Activated CD4-positive, CD25-positive, alpha-beta regulatory T cell treated with anti-CD3 and anti-CD28 coated beads, Interleukin-2, amount 50 U/mL, for 72 hours (primary cell): ENCODE data around the gene POLE3.
"Not testable (repeated sequence)": the region's sequence is repeated elsewhere in the genome, so short reads cannot be mapped to it uniquely, and the experiment has no call there.

Experiments used
- DNase-seq: peaks from one replicate; pipeline ENCODE4 v3.0.0; 2021

Gene POLE3, protein sequence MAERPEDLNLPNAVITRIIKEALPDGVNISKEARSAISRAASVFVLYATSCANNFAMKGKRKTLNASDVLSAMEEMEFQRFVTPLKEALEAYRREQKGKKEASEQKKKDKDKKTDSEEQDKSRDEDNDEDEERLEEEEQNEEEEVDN

DNA sequence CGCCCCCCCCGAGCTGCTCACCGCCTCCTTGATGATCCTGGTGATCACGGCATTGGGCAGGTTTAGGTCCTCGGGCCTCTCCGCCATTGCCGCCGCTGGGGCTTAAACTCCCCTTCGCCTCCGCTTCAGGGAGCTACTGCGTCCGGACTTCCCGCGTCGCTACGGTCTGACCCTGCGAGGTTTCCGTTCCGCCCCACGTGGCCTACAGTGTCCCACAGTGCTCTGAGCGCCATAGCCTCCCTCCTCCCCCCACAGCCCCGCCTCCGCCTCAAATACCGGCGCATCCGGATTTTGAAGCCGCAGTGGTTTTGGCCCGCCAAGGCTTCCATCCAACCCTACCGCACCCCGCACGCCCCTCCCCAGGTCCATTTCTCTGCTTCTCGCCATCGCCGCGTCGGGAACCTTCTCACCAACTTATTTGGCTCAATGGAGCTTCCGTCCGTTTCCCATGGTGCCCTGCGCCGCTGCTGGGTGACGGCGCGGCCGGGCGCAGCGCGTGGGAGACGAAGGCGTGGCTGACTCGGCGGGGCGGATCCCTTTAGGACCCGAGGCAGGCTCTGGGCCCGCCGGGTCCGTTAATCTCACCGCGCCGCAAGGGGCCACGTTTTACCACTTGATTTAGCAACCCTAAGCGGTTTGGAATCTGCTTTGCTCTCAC, at the start of gene POLE3, which contains the start of gene C9orf43:
Gene POLE3 (minus strand): TSS at position 469 of the 658 bp plus-strand sequence. CDS start 382 bp downstream, at position 87.
Gene C9orf43 (plus strand): TSS at position 541 of the 658 bp plus-strand sequence. CDS start 2,747 bp downstream, outside the sequence.
- DNase-seq, result peak; percentile 96

GRCh38 chr9:113456235-113456634, 45.8 kb upstream of the POLE3 start:
- no peak for DNase-seq

- DNase-seq, result no peak
Observed at GRCh38 chr9:113454914-113455761, 44.7 kb upstream of the POLE3 start.

DNA sequence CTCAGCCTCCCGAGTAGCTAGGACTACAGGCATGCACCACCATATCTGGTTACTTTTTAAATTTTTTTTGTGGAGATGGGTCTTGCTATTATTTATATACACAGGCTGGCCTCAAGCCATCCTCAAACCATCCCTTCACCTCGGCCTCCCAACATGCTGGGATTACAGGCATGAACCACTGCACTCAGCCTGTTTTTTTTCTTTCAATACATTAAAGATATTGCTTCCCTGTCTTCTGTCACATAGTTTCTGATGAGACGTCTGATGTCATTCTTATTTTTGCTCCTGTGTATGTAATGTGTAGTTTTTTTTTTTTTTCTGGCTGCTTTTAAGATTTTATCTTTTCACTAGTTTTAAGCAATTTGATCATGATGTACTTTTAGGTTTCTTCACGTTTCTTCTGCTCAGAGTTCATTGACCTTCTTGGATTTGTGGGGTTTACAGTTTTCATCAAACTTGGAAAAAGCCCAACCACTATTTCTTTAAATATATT, 41.7 kb upstream of the POLE3 start:
- DNase-seq, result no peak

GRCh38 chr9:113449376-113449775, 38.9 kb upstream of the POLE3 start:
- DNase-seq, result no peak

GRCh38 chr9:113446323-113446740, 35.9 kb upstream of the POLE3 start:
- no peak for DNase-seq

DNA sequence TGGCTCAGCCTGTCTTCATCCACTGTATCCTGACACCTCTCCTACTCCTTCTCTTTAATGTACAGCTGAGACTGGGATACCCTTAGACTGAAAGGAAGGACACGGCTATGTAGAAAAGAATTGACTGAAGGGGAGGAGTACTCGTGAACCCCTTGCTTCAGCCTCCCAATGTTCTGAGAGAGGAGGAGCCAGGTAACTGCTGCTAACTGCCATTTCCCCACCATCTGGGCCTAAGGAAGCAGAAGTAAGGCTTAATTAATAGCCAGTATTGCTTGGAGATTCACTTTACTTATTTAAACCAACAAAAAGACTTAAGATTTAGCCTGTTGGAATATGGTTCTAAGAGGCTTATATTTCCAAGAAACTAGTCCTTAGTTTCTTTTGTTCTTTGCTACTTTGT, 34.3 kb upstream of the POLE3 start:
- DNase-seq, result no peak

DNA sequence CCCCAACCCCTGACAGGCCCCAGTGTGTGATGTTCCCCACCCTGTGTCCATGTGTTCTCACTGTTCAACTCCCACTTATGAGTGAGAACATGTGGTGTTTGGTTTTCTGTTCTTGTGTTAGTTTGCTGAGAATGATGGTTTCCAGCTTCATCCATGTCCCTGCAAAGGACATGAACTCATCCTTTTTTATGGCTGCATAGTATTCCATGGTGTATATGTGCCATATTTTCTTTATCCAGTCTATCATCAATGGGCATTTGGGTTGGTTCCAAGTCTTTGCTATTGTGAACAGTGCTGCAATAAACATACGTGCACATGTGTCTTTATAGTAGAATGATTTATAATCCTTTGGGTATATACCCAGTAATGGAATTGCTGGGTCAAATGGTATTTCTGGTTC, 27.2 kb upstream of the POLE3 start:
- DNase-seq, result not testable (repeated sequence)

- no peak for DNase-seq
Observed at GRCh38 chr9:113436728-113437515, 26.4 kb upstream of the POLE3 start.

DNA sequence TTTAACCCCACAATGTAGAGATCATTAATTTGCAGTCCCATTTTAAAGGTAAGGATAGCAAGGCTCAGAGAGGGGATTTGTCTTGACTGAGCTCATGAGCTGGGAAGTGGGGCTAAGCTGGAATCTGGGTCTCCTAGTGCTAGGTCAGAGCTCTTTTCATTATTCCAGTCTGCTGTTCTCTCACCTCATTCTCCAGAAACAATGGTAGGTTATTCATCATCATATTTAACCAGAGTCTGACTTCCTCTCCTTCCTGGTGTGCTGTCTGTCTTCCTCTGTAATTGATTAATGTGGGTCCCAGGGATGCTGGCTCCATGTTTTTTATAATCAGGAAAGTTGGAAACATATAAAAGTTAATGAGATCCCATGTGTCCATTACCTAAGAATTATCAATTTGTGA, 20.7 kb upstream of the POLE3 start:
- no peak for DNase-seq

DNA sequence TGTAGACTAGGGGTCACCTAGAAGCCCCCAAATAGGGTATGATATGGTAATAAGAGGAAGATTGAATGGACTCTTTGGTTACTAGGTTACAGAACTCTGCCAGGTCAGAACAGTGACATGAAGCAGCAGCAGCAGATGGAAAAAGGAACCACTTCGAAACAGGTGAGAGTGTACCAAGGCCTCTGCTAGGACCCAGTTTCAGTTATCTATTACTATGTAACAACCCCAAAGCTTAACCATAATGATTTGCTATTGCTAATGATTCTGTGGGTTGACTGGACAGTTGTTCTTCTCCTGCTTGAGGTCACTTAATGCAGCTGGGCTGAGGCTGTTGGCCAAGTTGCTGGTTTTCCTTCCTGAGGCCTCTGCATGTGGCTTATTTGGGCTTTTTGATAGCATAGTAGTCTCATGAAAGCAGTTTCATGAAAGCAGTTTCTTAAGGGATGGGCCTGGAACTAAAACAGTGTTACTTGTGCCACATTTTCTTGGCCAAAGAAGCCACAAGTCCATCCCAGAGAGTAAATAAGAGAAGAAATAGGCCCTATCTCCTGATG, 17.7 kb upstream of the POLE3 start:
- no peak for DNase-seq

- no peak for DNase-seq
Observed at GRCh38 chr9:113427629-113428028, 17.2 kb upstream of the POLE3 start.

GRCh38 chr9:113426701-113427100, 16.2 kb upstream of the POLE3 start:
- no peak for DNase-seq

- no peak for DNase-seq
Observed at GRCh38 chr9:113425072-113425471, 14.6 kb upstream of the POLE3 start.

DNA sequence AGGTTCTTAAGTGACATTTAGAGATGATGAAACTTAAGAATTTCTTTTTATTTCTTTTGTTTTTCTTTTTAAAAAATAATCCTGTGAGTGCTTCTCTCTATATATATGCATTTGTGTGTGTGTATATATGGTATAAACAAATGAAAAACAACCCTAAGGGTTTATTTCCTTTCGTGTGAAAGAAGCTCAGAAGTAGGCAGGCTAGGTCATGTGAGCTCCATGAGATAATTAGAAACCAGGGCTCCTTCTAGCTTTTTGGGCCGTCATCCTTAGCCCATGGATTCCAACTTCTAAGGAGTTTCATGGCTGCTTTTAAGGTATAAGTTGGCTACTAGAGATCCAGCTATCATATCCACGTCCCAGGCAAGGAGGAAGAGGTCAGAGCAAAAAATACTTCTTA, 11.3 kb upstream of the POLE3 start:
- no peak for DNase-seq

DNA sequence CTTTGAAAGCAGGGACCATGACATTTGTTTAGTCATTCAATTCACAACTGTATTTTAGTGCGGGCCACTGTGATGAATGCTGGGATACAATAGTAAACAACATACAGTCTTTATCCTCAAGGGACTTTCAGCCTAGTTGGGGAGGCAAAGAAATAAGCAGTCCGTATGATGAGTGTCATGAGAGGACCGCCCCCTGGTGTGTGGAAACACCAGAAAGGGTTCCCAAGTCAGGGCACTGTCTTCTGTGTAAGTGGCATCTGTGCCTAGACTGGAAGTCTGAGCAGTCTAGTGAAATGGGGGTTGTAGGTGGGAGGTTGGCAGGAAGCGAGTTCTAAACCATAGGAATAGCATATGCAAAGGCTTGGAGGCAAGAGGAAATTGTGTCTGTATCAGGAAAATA, 6.9 kb upstream of the POLE3 start:
- no peak for DNase-seq

- no peak for DNase-seq
Observed at GRCh38 chr9:113416149-113416721, 5.8 kb upstream of the POLE3 start.

DNA sequence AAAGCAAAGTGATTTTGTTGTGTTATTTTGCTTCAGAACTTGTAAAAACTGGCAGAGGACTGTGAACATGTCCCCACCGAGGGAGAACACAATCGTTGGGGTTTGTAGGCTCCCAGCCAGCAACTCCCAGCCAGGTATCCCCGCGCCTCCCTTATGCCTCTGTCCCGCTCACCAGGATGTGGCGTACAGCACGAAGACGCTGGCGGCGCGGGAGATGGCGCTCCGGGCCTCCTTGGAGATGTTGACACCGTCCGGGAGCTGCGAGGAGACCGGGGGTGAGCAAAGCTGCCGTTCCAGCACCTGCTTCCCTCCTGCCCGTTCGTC, 630 bp downstream of the POLE3 start:
- DNase-seq, result no peak

GRCh38 chr9:113409481-113409880, 994 bp downstream of the POLE3 start:
- DNase-seq, result no peak

DNA sequence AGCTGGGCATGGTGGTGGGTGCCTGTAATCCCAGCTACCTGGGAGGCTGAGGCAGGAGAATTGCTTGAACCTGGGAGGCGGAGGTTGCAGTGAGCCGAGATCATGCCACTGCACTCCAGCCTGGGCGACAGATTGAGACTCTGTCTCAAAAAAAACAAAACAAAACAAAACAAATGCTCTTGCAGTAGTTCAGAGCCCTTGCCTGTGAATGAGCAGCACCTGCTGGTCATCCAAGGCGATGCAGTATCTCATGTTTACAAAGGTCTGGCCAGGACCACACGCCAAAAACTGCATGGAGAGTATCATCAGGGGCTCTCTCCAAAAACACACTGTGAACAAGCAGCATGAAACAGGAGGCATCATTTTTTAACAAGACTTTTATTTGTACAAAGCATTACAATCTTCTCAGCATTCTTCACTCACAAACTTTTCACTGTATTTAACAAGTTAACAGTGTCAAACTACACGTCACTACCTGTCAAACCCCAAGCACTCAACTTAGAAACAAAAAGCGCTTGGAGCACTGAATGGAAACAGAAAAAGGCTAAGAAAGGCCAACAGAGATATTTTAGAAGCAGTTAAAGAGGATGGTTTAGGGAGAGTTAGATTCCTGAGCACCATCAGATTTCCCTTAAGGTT, 3.5 kb downstream of the POLE3 start:
- DNase-seq, result peak; percentile 40

DNA sequence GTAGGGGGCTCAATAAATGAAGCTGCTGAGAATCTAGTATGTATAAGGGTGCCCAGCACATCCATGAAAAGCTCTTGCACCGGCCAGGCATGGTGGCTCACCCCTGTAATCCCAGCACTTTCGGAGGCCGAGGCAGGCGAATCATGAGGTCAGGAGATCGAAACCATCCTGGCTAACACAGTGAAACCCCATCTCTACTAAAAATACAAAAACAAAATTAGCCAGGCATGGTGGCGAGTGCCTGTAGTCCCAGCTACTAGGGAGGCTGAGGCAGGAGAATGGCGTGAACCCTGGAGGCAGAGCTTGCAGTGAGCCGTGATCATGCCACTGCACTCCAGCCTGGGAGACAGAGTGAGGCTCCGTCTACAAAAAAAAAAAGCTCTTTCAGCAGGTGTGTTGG, 4.1 kb downstream of the POLE3 start:
- not testable (repeated sequence) for DNase-seq

GRCh38 chr9:113403646-113404045, 6.8 kb downstream of the POLE3 start:
- DNase-seq, result no peak
